GM18511 (cell line): ENCODE measurements around the gene SIX5.

ENCODE experiments used
- ATAC-seq: cut with Tn5 transposase; IDR thresholded peaks from one replicate; pipeline ENCODE4 v1.9.1; 2021; ENCODE audit warnings: mild to moderate bottlenecking, moderate library complexity; ENCODE audit not compliant: unreplicated experiment

SIX5 gene

GRCh38 chr19:45716359-45717130 is 52.5 kb downstream of the SIX5 start:
- no peak for ATAC-seq

DNA sequence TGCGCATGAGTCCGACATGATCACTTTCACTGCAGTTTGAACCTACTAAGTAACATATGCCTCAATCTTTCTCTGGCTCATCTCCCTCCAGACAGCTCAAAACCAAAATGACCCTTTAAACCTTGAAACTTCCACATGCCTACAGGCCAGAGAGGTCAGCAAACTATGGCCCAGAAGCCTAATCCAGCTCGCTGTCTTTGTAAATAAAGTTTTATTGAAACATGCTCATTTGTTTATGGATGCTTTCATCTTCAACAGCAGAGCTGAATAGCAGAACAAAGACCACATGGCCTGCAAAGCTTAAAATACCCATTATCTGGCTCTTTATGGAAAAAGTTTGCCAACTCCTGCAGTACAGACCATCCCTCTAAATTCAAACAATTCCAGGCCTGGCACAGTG is 53.9 kb downstream of the SIX5 start:
- ATAC-seq = no peak
